Activated naive CD4-positive, alpha-beta T cell treated with anti-CD3 and anti-CD28 coated beads, Interleukin-2, amount 10 ng/mL, durations not matched to agents 7 days and 5 days (primary cell): ENCODE results near the gene ZFP42.
"Not testable (repeated sequence)": the region's sequence is repeated elsewhere in the genome, so short reads cannot be mapped to it uniquely, and the experiment has no call there.

Experiments
- CTCF ChIA-PET: fragments of 350-600 bp; sonication (Branson Sonifier 250); formaldehyde crosslinking; loops from one replicate; lab custom pipeline; 2021; ENCODE audit warnings: antibody characterized with exemption; lab: Charles Lee
- DNase-seq: peaks from one replicate; pipeline ENCODE4 v3.0.0-alpha.2; 2020
- H3K27ac Mint-ChIP-seq: one replicate; pipeline ENCODE4 v1.8.0; 2021; ENCODE audit warnings: mild to moderate bottlenecking, moderate library complexity, mixed read lengths
- H3K27me3 Mint-ChIP-seq: one replicate; pipeline ENCODE4 v1.8.0; 2021; ENCODE audit warnings: mild to moderate bottlenecking, mixed read lengths
- H3K36me3 Mint-ChIP-seq: one replicate; pipeline ENCODE4 v1.8.0; 2021; ENCODE audit warnings: mixed read lengths
- H3K4me1 Mint-ChIP-seq: one replicate; pipeline ENCODE4 v1.8.0; 2021; ENCODE audit warnings: mixed read lengths
- H3K4me3 Mint-ChIP-seq: one replicate; pipeline ENCODE4 v1.8.0; 2021; ENCODE audit warnings: mild to moderate bottlenecking, moderate library complexity, mixed read lengths
- H3K9me3 Mint-ChIP-seq: one replicate; pipeline ENCODE4 v1.8.0; 2021; ENCODE audit warnings: mixed read lengths

The ZFP42 gene

GRCh38 chr4:188037003-188037713 is 41.6 kb downstream of the ZFP42 start:
- Mint-ChIP-seq H3K4me1 (no peaks in the 10 kb centered on the region), H3K36me3 (no peaks in the 10 kb centered on the region), H3K27me3 (peaks cover 2% of the 10 kb centered on the region), H3K4me3 (no peak overlapping the region), H3K27ac (no peak overlapping the region), H3K9me3 (peaks cover 9% of the 10 kb centered on the region)
- CTCF ChIA-PET, result no interaction called here
- no peak for DNase-seq

- DNase-seq, result no peak
- H3K9me3 Mint-ChIP-seq, result peaks cover 11% of the 10 kb centered on the region
- H3K4me3 Mint-ChIP-seq, result no peak overlapping the region
- H3K36me3 Mint-ChIP-seq, result no peaks in the 10 kb centered on the region
- no peaks in the 10 kb centered on the region for H3K27me3 Mint-ChIP-seq
- no peak overlapping the region for H3K27ac Mint-ChIP-seq
- CTCF ChIA-PET, result no interaction called here
- H3K4me1 Mint-ChIP-seq, result no peaks in the 10 kb centered on the region
Observed at GRCh38 chr4:188041721-188042120, 46.1 kb downstream of the ZFP42 start.

- CTCF ChIA-PET, result no interaction called here
- Mint-ChIP-seq H3K27ac (no peak overlapping the region), H3K4me1 (no peaks in the 10 kb centered on the region), H3K36me3 (no peaks in the 10 kb centered on the region), H3K27me3 (no peaks in the 10 kb centered on the region), H3K9me3 (peaks cover 11% of the 10 kb centered on the region), H3K4me3 (no peak overlapping the region)
- DNase-seq, result no peak
Observed at GRCh38 chr4:188042191-188042590, 46.6 kb downstream of the ZFP42 start.

GRCh38 chr4:188043154-188043553 is 47.6 kb downstream of the ZFP42 start:
- CTCF ChIA-PET, result no interaction called here
- H3K27me3 Mint-ChIP-seq, result no peaks in the 10 kb centered on the region
- no peak overlapping the region for H3K4me3 Mint-ChIP-seq
- DNase-seq, result no peak
- no peaks in the 10 kb centered on the region for H3K4me1 Mint-ChIP-seq
- no peaks in the 10 kb centered on the region for H3K36me3 Mint-ChIP-seq
- peaks cover 11% of the 10 kb centered on the region for H3K9me3 Mint-ChIP-seq
- no peak overlapping the region for H3K27ac Mint-ChIP-seq

GRCh38 chr4:188045461-188045860 is 49.9 kb downstream of the ZFP42 start:
- H3K36me3 Mint-ChIP-seq, H3K4me1 Mint-ChIP-seq, H3K4me3 Mint-ChIP-seq, H3K9me3 Mint-ChIP-seq, H3K27me3 Mint-ChIP-seq, CTCF ChIA-PET, H3K27ac Mint-ChIP-seq, DNase-seq: not testable (repeated sequence)

GRCh38 chr4:188046657-188047056 is 51.1 kb downstream of the ZFP42 start:
- Mint-ChIP-seq H3K36me3 (no peaks in the 10 kb centered on the region), H3K4me1 (no peaks in the 10 kb centered on the region), H3K27ac (no peak overlapping the region), H3K27me3 (no peaks in the 10 kb centered on the region), H3K9me3 (peaks cover 8% of the 10 kb centered on the region), H3K4me3 (no peak overlapping the region)
- CTCF ChIA-PET, result no interaction called here
- DNase-seq, result no peak

GRCh38 chr4:188053302-188053701 is 57.7 kb downstream of the ZFP42 start:
- H3K9me3 Mint-ChIP-seq, result peaks cover 14% of the 10 kb centered on the region
- DNase-seq, result no peak

More at GRCh38 chr4:188053302-188053701, 57.7 kb downstream of the ZFP42 start:
- CTCF ChIA-PET, result no interaction called here
- Mint-ChIP-seq H3K36me3 (no peaks in the 10 kb centered on the region), H3K4me3 (no peak overlapping the region), H3K4me1 (no peaks in the 10 kb centered on the region), H3K27me3 (no peaks in the 10 kb centered on the region), H3K27ac (no peak overlapping the region)
